ENCODE measurements around the gene COL10A1.

COL10A1 gene

DNA sequence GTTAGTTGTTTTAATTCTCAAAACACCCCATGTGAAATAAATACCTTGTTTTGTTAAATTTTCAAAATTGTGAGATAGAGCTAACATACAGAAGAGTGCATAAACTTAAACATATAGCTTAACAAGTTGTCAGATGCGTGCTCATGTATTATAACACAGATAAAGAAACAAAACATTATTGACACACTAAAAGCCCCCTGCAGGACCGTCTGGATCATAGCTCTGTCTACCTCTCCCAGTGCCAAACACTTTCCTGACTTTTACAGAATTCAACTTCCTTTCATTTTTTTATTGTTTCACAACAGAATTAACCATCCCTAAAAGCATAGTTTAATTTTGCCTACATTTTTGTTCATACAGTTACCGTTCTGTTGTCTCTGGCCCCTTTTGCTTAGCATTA lies 47.4 kb downstream of the COL10A1 start:
- DNase-seq, result no peak

DNA sequence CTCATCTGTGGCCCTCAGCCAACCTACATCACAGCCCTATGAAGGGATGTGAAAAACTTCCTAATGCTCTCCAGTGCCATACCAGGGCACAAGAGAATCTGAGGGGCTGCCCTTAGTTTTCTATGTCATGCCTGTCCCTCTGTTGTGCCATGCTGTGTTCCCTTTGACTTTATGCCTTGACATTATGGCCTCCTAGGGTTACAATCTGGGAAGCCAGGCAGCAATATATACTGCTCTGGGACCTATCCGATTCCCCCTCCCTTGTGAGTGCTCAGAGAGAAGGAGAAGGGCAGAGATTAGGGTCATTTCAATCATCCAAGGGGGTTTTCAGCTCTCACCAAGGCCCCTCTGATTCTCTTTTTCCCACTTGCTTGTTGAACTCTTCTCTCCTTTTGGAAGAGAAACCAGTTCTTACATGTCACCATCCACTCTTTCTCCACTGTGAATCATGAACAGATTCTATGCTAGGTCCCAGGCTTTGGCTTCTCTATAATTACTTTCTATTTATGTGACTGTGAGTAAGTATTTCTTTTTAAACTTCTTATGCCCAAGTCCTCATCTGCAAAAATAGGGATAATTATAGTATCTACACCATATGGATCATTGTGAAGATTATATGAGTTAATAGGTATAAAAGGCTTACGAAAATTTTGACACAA lies 51.1 kb downstream of the COL10A1 start:
- DNase-seq, result no peak

- DNase-seq, result no peak
Observed at GRCh38 chr6:116073765-116074440, 52.0 kb downstream of the COL10A1 start.

DNA sequence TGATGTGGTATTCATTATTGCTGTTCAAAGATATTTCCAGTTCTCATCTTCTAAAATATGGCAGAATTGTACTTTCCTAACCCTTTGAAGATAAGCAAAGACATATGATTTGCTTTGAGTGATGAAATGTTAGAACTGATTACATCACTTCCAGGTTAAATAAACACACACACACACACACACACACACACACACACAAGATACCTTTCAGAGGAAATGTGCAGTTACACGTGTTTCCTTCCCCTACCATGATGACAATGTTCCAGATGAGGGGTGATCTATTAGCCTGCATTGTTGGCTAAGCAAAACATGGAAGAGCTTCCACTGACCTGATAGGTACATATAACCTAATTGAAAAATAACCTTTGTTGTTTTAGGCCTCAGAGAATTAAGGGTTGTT lies 53.6 kb downstream of the COL10A1 start:
- DNase-seq, result no peak

- no peak for DNase-seq
Observed at GRCh38 chr6:116070616-116071389, 55.1 kb downstream of the COL10A1 start.

- no peak for DNase-seq
Observed at GRCh38 chr6:116070101-116070500, 55.8 kb downstream of the COL10A1 start.
